ENCODE data around the gene KDM5B.

Gene KDM5B

GRCh38 chr1:202854787-202855186 is 46.6 kb upstream of the KDM5B start:
- H3K27me3 ChIP-seq (ENCODE audit: insufficient read depth, low read length, poor library complexity) = no peaks in the 10 kb centered on the region
- H3K4me2 ChIP-seq (ENCODE audit: insufficient read depth, low read length) = no peak overlapping the region
- no peaks in the 10 kb centered on the region for H3K4me1 ChIP-seq (ENCODE audit: insufficient read depth, low read length)
- H3K79me2 ChIP-seq (ENCODE audit: insufficient read depth, low read length) = no peaks in the 10 kb centered on the region
- no peak overlapping the region for H2AFZ ChIP-seq (ENCODE audit: low read depth, low read length)
- ATAC-seq (ENCODE audit: insufficient read depth, low read depth) (no peak), DNase-seq (no peak)
- H3K27ac ChIP-seq (ENCODE audit: low read length) = no peak overlapping the region
- TF ChIP-seq EZH2 (IDR thresholded peaks at IDR 0.05; ENCODE audit: borderline replicate concordance, low read depth, low read length, severe bottlenecking) = no peak
- TF ChIP-seq CTCF (IDR thresholded peaks at IDR 0.05; ENCODE audit: borderline replicate concordance, extremely low read depth, low read length, poor library complexity, severe bottlenecking) = no peak
- no peak overlapping the region for H3K4me3 ChIP-seq (ENCODE audit: low read depth in 1 of 2, low read length in 2 of 2)
- no peaks in the 10 kb centered on the region for H4K20me1 ChIP-seq (ENCODE audit: insufficient read depth, low read length)
- no peaks in the 10 kb centered on the region for H3K36me3 ChIP-seq (ENCODE audit: insufficient read depth, low read length)
- H3K9me3 ChIP-seq (ENCODE audit: insufficient read depth, low read length, severe bottlenecking) = no peaks in the 10 kb centered on the region
- H3K9ac ChIP-seq (ENCODE audit: low read depth, low read length) = no peak overlapping the region

GRCh38 chr1:202852163-202852904 is 44.1 kb upstream of the KDM5B start:
- ATAC-seq (ENCODE audit: insufficient read depth, low read depth) = peak; percentile 72

GRCh38 chr1:202850593-202851362 is 42.6 kb upstream of the KDM5B start:
- H3K4me2 ChIP-seq (ENCODE audit: insufficient read depth, low read length) = no peak overlapping the region
- no peaks in the 10 kb centered on the region for H4K20me1 ChIP-seq (ENCODE audit: insufficient read depth, low read length)
- no peak overlapping the region for H3K27ac ChIP-seq (ENCODE audit: low read length)
- no peaks in the 10 kb centered on the region for H3K36me3 ChIP-seq (ENCODE audit: insufficient read depth, low read length)
- H3K4me3 ChIP-seq (ENCODE audit: low read depth in 1 of 2, low read length in 2 of 2) = no peak overlapping the region
- DNase-seq (no peak), ATAC-seq (ENCODE audit: insufficient read depth, low read depth) (no peak)
- no peak overlapping the region for H2AFZ ChIP-seq (ENCODE audit: low read depth, low read length)
- H3K9me3 ChIP-seq (ENCODE audit: insufficient read depth, low read length, severe bottlenecking) = no peaks in the 10 kb centered on the region
- H3K79me2 ChIP-seq (ENCODE audit: insufficient read depth, low read length) = no peaks in the 10 kb centered on the region
- H3K9ac ChIP-seq (ENCODE audit: low read depth, low read length) = no peak overlapping the region
- no peaks in the 10 kb centered on the region for H3K4me1 ChIP-seq (ENCODE audit: insufficient read depth, low read length)
- H3K27me3 ChIP-seq (ENCODE audit: insufficient read depth, low read length, poor library complexity) = peaks cover 2% of the 10 kb centered on the region
- TF ChIP-seq CTCF (IDR thresholded peaks at IDR 0.05; ENCODE audit: borderline replicate concordance, extremely low read depth, low read length, poor library complexity, severe bottlenecking) = no peak
- no peak for TF ChIP-seq EZH2 (IDR thresholded peaks at IDR 0.05; ENCODE audit: borderline replicate concordance, low read depth, low read length, severe bottlenecking)

More at GRCh38 chr1:202852163-202852904, 44.1 kb upstream of the KDM5B start:
- TF ChIP-seq CTCF (IDR thresholded peaks at IDR 0.05; ENCODE audit: borderline replicate concordance, extremely low read depth, low read length, poor library complexity, severe bottlenecking) (peak; percentile 57), EZH2 (IDR thresholded peaks at IDR 0.05; ENCODE audit: borderline replicate concordance, low read depth, low read length, severe bottlenecking) (no peak)
- H3K79me2 ChIP-seq (ENCODE audit: insufficient read depth, low read length) = no peaks in the 10 kb centered on the region
- H4K20me1 ChIP-seq (ENCODE audit: insufficient read depth, low read length) = no peaks in the 10 kb centered on the region
- H3K4me2 ChIP-seq (ENCODE audit: insufficient read depth, low read length) = no peak overlapping the region
- no peak overlapping the region for H3K27ac ChIP-seq (ENCODE audit: low read length)
- peak overlapping the region; percentile 69 for H2AFZ ChIP-seq (ENCODE audit: low read depth, low read length)
- H3K36me3 ChIP-seq (ENCODE audit: insufficient read depth, low read length) = no peaks in the 10 kb centered on the region
- H3K4me3 ChIP-seq (ENCODE audit: low read depth in 1 of 2, low read length in 2 of 2) = no peak overlapping the region
- H3K27me3 ChIP-seq (ENCODE audit: insufficient read depth, low read length, poor library complexity) = no peaks in the 10 kb centered on the region
- DNase-seq = peak; percentile 32
- H3K9ac ChIP-seq (ENCODE audit: low read depth, low read length) = no peak overlapping the region
- no peaks in the 10 kb centered on the region for H3K4me1 ChIP-seq (ENCODE audit: insufficient read depth, low read length)
- H3K9me3 ChIP-seq (ENCODE audit: insufficient read depth, low read length, severe bottlenecking) = no peaks in the 10 kb centered on the region
